GM12892 (cell line): ENCODE results near the gene FANCC.

ENCODE experiments used
- POLR2A ChIP-seq: IDR thresholded peaks from 2 replicates; pipeline ENCODE4 v1.6.1; 2011; ENCODE audit warnings: low read depth, low read length, control low read depth
- POLR2AphosphoS5 ChIP-seq: IDR thresholded peaks from 2 replicates; pipeline ENCODE4 v1.6.1; 2011; ENCODE audit warnings: low read depth, low read length, control low read depth
- TAF1 ChIP-seq: IDR thresholded peaks from 2 replicates; pipeline ENCODE4 v1.6.1; 2011; ENCODE audit warnings: low read depth, mild to moderate bottlenecking, control low read depth, low read length, borderline replicate concordance

DNA sequence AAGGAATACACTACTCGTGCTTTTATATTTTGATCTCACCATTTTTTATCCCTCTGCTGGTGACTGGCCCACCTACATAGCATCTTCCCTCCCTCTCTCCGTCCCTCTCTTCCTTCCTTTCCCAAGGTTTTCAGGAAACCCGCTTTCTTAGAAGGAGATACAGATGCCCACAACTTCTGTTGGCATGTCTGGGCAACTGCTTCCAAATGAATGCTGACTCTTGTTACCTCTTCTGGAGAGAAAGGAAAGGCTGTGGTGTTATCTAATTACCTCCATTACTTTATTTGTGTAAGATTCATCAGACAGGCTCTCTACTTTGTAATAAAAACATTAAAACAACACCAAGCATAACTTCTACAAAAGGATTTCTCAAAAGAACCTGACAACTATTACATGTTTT, 20.2 kb downstream of the FANCC start:
- no peak for TF ChIP-seq POLR2A
- TF ChIP-seq POLR2AphosphoS5 = no peak
- TF ChIP-seq TAF1 = no peak
